ENCODE data around the gene MYO1B.
"Not testable (repeated sequence)": the region's sequence is repeated elsewhere in the genome, so short reads cannot be mapped to it uniquely, and the experiment has no call there.

Gene MYO1B

DNA sequence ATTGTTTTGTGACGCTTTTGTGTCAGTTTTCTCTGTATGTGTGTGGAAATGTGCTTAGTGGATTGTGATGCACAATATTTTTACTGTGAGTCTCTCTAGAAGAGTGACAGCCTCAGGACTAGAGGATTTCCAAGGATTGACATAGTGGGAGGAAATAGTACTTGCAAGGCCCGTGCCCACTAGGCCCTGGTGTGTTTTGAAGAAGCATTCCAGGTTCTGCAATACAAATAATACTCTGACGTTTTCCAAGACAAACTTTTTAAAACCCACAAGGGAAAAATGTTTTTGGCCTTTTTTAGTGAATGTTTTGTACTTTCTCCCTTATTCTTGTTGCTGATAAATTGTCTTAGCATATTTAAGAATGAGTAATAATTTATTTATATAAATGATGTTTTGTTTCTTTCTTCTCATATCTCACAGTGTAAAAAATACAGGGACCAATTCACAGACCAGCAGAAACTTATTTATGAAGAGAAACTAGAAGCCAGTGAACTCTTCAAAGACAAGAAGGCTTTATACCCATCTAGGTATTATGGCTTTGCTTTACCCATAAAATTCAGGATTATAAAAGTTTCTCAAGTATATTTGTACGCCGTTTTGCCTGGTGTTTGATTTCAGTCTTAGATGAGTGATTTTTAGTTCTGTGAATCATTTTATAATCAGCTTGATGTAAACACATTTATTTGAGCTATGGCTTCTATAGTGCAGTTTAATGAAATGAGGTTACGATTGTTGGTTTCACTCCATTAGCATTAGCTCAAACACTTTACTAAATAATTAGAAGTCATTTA, 165.6 kb downstream of the MYO1B start:
- DNase-seq (ENCODE audit: low read depth in 2 of 2), result no peak

- no peak for DNase-seq (ENCODE audit: low read depth in 2 of 2)
These were observed 166.3 kb downstream of the MYO1B start for GRCh38 chr2:191411472-191411871.

- DNase-seq (ENCODE audit: low read depth in 2 of 2), result no peak
These were observed 167.1 kb downstream of the MYO1B start for GRCh38 chr2:191412353-191412752.

DNA sequence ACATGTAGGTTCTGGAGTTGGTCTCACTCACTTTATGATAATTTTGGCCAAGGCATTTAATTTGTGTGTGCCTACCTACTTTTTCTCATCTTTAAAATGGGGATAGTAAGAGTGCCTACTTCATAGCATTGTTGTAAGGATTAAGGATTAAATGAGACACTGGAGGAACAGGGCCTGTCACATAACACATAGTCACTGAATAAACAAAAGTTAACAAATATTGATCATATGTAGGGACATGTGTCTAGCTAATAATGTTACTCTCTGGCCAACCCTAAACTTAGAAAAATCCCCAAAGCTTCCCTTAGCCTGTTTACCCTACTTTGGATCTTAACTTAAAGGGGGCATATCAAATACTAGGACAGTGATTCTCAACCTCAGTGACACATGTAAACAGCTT, 169.9 kb downstream of the MYO1B start:
- no peak for DNase-seq (ENCODE audit: low read depth in 2 of 2)

DNA sequence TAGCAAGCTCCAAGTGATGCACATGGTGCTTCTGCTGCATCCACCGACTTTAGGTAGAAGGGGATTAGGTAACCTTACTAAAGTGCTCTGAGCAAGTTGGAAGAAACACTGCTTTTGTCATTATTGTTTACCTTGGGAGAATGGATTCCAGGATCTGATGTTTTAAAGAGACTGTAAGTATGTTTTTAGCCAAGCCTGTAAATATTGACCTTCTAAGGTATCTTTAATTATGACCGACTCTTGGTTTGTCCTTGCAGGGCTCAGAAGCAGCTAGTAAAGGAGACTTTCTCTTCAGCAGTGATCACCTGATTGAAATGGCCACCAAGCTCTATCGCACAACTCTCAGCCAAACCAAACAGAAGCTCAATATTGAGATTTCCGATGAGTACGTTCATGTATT, 170.7 kb downstream of the MYO1B start:
- DNase-seq (ENCODE audit: low read depth in 2 of 2), result no peak

DNA sequence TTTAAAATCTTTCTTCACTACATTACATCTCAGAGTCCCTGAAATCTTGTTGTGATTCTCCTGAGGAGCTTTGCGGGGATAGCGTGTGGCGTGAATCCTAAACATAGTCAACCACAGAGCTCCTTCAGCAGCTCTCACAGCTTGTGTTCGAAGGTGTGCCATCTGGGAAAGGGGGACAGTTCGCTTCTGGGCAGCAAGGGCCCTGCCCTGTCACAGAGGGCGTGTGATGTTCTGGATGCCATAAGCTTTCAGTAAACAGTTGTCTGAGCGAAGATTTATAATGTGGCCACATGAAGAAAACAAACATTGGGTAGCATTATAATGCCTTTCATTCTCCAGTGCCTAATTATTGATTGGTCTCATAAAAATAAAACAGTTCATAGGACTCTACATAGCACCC, 172.5 kb downstream of the MYO1B start:
- DNase-seq (ENCODE audit: low read depth in 2 of 2), result no peak

- DNase-seq (ENCODE audit: low read depth in 2 of 2), result no peak
These were observed 176.7 kb downstream of the MYO1B start for GRCh38 chr2:191421950-191422349.

DNA sequence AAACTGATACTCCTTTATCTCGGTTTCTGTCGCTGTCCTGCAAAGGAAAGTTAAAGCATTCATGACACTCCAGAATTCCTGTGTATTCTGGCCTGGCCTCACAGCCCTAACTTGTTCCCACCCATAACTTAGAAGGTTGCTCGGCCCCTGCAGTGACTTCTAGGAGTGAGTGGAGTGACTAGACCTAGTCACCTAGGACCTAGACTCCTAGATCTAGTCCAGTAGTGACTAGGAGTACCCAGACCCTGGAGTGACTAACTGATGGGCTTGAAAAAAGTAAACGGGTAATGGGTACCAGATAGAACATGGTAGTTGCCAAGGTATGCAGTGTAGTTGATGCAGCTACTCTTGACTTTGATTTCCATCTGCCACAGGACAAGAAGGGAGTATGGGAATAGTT, 181.8 kb downstream of the MYO1B start:
- DNase-seq (ENCODE audit: low read depth in 2 of 2), result no peak

- no peak for DNase-seq (ENCODE audit: low read depth in 2 of 2)
These were observed 182.9 kb downstream of the MYO1B start for GRCh38 chr2:191428141-191428540.

DNA sequence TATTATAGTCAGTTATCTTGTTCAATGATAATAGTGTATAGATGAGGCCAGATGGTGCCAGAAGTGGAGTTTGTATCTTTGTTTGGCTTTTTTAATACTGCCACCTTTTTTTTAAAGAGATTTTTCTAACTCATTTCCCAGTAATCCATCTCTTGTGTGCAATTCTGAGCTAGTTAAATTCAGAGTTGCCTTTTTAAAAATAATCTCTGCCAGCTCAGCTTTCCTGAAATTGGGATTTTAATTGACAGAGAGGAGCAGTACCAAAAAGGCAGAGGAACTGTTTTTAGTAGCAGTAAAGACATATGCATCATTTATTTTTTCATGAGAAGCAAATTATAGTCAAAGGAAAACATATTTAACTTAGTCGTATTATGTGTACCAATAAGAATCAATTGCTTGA, 185.3 kb downstream of the MYO1B start:
- DNase-seq (ENCODE audit: low read depth in 2 of 2), result no peak

DNA sequence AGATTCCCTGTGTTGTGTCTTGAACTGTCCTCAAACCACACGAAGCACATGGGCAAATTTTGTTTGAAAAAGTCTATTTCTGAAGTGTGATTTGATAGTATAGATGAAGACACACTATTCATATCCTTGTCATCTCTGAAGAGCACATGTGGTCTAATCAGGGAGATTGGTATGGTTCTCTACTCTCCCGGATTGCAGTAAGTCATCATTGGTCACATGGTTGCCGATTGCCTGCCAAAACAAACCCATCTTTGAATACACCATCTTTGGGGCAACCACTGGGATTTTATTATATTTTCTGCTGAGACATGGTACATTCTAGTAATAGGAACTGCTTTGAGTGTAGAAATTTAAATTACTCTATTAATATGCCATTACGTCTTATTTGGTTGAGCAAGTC, 186.9 kb downstream of the MYO1B start:
- no peak for DNase-seq (ENCODE audit: low read depth in 2 of 2)

- DNase-seq (ENCODE audit: low read depth in 2 of 2), result no peak
These were observed 188.9 kb downstream of the MYO1B start for GRCh38 chr2:191434072-191434471.

GRCh38 chr2:191435141-191435540, 189.9 kb downstream of the MYO1B start:
- DNase-seq (ENCODE audit: low read depth in 2 of 2), result no peak

- no peak for DNase-seq (ENCODE audit: low read depth in 2 of 2)
These were observed 191.3 kb downstream of the MYO1B start for GRCh38 chr2:191436368-191437055.

DNA sequence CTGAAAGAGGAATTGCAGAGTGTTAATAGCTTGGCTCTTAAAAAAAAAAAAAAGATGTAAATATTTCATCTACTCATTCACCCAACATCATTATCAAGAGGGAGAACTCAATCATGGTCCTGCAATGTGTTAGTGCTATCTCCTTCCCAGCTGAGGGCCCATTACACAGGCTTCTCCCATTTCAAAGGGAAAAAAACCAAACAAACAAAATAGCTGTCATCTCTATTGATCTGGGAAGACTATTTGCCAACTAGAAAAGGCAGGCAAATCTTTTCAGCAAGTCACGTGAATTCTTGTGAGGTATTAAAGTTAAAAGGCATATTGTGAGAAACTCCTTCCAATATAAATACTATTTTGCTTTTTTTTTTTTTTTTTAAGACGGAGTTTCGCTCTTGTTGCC, 194.3 kb downstream of the MYO1B start:
- DNase-seq (ENCODE audit: low read depth in 2 of 2), result no peak

GRCh38 chr2:191441496-191442214, 196.5 kb downstream of the MYO1B start:
- DNase-seq (ENCODE audit: low read depth in 2 of 2), result no peak

- no peak for DNase-seq (ENCODE audit: low read depth in 2 of 2)
These were observed 198.2 kb downstream of the MYO1B start for GRCh38 chr2:191443446-191443845.

- no peak for DNase-seq (ENCODE audit: low read depth in 2 of 2)
These were observed 201.7 kb downstream of the MYO1B start for GRCh38 chr2:191446910-191447309.

GRCh38 chr2:191451116-191451515, 205.9 kb downstream of the MYO1B start:
- DNase-seq (ENCODE audit: low read depth in 2 of 2), result no peak

- DNase-seq (ENCODE audit: low read depth in 2 of 2), result no peak
These were observed 206.9 kb downstream of the MYO1B start for GRCh38 chr2:191452065-191452464.

- no peak for DNase-seq (ENCODE audit: low read depth in 2 of 2)
These were observed 208.6 kb downstream of the MYO1B start for GRCh38 chr2:191453761-191454160.

DNA sequence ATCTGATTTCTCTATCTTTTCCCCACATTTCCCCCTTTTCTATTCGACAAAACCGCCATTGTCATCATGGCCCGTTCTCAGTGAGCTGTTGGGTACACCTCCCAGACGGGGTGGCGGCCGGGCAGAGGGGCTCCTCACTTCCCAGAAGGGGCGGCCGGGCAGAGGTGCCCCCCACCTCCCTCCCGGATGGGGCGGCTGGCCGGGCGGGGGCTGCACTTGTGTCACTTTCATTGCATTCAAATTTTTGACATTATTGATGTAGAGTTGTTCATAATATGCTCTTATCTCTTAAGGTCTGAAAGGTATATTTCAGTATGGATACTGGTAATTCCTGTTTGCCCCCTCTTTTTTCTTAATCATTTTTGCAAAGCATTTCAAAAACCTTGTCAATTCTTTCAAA, 211.3 kb downstream of the MYO1B start:
- DNase-seq (ENCODE audit: low read depth in 2 of 2), result not testable (repeated sequence)

DNA sequence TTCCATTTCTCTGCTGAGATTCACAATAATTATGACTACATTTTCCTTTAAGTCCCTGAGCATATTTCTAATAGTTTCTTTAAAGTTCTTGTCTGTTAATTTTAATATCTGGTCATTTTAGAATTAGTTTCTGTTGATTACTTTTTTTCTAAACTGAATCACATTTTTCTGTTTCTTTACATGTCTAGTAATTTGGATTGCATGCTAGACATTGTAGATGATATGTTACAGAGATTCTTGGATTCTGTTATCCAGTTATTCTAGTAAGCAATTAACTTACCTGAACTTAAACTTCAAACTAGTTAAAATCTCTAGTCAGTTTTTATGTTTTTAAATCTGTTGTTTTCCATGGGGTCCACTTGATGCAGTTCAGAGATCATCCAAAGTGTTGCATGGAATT, 214.0 kb downstream of the MYO1B start:
- DNase-seq (ENCODE audit: low read depth in 2 of 2), result no peak
